SK-MEL-5 (cell line): ENCODE data around the gene BNIPL. TPM values are rescaled to one million over a fixed set of nuclear protein-coding genes. Genes with fewer than 3 reads are reported as not detected.
A peak's percentile ranks its signal among the peaks of the same experiment; 100 is the strongest.

Experiments
- DNase-seq: peaks from one replicate; pipeline ENCODE4 v3.0.0-alpha.2; 2016; ENCODE audit warnings: low read depth, low spot score
- in situ Hi-C: cut with HindIII; loops from 2 replicates; pipeline ENCODE4 v1.10.0; 2016; ENCODE audit warnings: low sequenced_read_pairs, high pct_unique_total_duplicates, low pct_unique_long_range_greater_than_20kb
- small RNA-seq, 2 experiments: library from RNA; depleted of rRNA; stranded (forward); fragments of <200 nt; gene quantifications; one replicate each; pipeline ENCODE3, GENCODE V24; 2014
- total RNA-seq: library from RNA; depleted of rRNA; stranded (reverse); fragments of >200 nt; shearing (Covaris generic); gene quantifications from 2 replicates; pipeline ENCODE4 v1.2.3, GENCODE V29; 2014; rRNA removed

The BNIPL gene
- total RNA-seq, 1 experiment from 2014 or later: 0.11 TPM

- in situ Hi-C loops: no loop called here
- DNase-seq: no peak
These were observed 30.8 kb downstream of the BNIPL start for GRCh38 chr1:151067185-151067584.

GRCh38 chr1:151069103-151069486 is 32.7 kb downstream of the BNIPL start:
- no peak for DNase-seq
- in situ Hi-C loops: no loop called here

GRCh38 chr1:151070474-151071276 is 34.3 kb downstream of the BNIPL start, which contains the start of gene GABPB2:
Gene GABPB2, plus strand, starts transcription at chr1:151070761. Its CDS starts 17,429 bp downstream, at chr1:151088190.
- DNase-seq: peak; percentile 94
- in situ Hi-C loops: no loop called here

GRCh38 chr1:151072224-151072623 is 35.8 kb downstream of the BNIPL start:
- in situ Hi-C loops: no loop called here
- peak; percentile 52 for DNase-seq

- in situ Hi-C loops: no loop called here
- no peak for DNase-seq
These were observed 49.7 kb downstream of the BNIPL start for GRCh38 chr1:151085953-151086559.

Small RNA genes lying within 50 kb of the gene (small RNA-seq; reads per million reads assigned to genes)
- 0 reads per million in 2 experiments for gene RNU6-884P

Other genes with a start within 250 kb of the BNIPL start
- 0.69 and 0.74 TPM in 2 replicates for gene CTSK, start 228.3 kb upstream of the BNIPL start, total RNA-seq
- gene ARNT, start 160.0 kb upstream of the BNIPL start, total RNA-seq: 21.6 and 21.9 TPM in 2 replicates
- not detected in 2 replicates for gene CTXND2, start 149.4 kb upstream of the BNIPL start, total RNA-seq
- gene SETDB1, start 110.2 kb upstream of the BNIPL start, total RNA-seq: 46.9 and 49.3 TPM in 2 replicates
- 133 and 162 TPM in 2 replicates for gene CERS2, start 61.8 kb upstream of the BNIPL start, total RNA-seq
- 0.48 and 1.1 TPM in 2 replicates for gene ANXA9, start 54.3 kb upstream of the BNIPL start, total RNA-seq
- gene MINDY1, start 29.7 kb upstream of the BNIPL start, total RNA-seq: 11.3 and 13.6 TPM in 2 replicates
- gene PRUNE1, start 28.1 kb upstream of the BNIPL start, total RNA-seq: 13.9 and 16.2 TPM in 2 replicates
- gene C1orf56, start 11.2 kb downstream of the BNIPL start, total RNA-seq: 16.0 and 17.9 TPM in 2 replicates
- 95.8 and 99.9 TPM in 2 replicates for gene CDC42SE1, start 23.0 kb downstream of the BNIPL start, total RNA-seq
- 3.5 and 3.6 TPM in 2 replicates for gene MLLT11, start 23.8 kb downstream of the BNIPL start, total RNA-seq
- gene GABPB2, start 34.2 kb downstream of the BNIPL start, total RNA-seq: 6.7 and 8.1 TPM in 2 replicates
- 0.53 and 1.1 TPM in 2 replicates for gene SEMA6C, start 110.0 kb downstream of the BNIPL start, total RNA-seq
- not detected in 2 replicates for gene TNFAIP8L2, start 120.1 kb downstream of the BNIPL start, total RNA-seq
- 17.7 and 22.1 TPM in 2 replicates for gene LYSMD1, start 129.3 kb downstream of the BNIPL start, total RNA-seq
- 90.9 and 110 TPM in 2 replicates for gene SCNM1, start 129.6 kb downstream of the BNIPL start, total RNA-seq
- 0.80 and 1.2 TPM in 2 replicates for gene TMOD4, start 139.4 kb downstream of the BNIPL start, total RNA-seq
- 116 and 133 TPM in 2 replicates for gene VPS72, start 153.6 kb downstream of the BNIPL start, total RNA-seq
- 54.5 and 57.0 TPM in 2 replicates for gene PIP5K1A, start 162.0 kb downstream of the BNIPL start, total RNA-seq
- gene PSMD4, start 218.1 kb downstream of the BNIPL start, total RNA-seq: 370 and 398 TPM in 2 replicates
- gene ZNF687, start 245.7 kb downstream of the BNIPL start, total RNA-seq: 29.0 and 31.0 TPM in 2 replicates